Measurements from ENCODE around the gene EGFR. TPM values are rescaled to one million over a fixed set of nuclear protein-coding genes. Genes with fewer than 3 reads are reported as not detected.

Gene EGFR
- total RNA-seq, 1 donor from 2014 or later: 62.7 TPM

- no peaks in the 10 kb centered on the region for H3K36me3 ChIP-seq
- H3K4me1 ChIP-seq: no peaks in the 10 kb centered on the region
- ATAC-seq (peak in 1 of 2 donors; percentile 42), DNase-seq (no peak)
- H3K4me3 ChIP-seq: no peak overlapping the region
- intact Hi-C loops (cut with DNase I): no loop called here
- H3K9me3 ChIP-seq: no peaks in the 10 kb centered on the region
- no peaks in the 10 kb centered on the region for H3K27me3 ChIP-seq (ENCODE audit: low read depth)
- TF ChIP-seq CTCF (IDR thresholded peaks at IDR 0.05): no peak
- no peak overlapping the region for H3K27ac ChIP-seq
Measured at GRCh38 chr7:55245271-55245723, 226.5 kb downstream of the EGFR start.

DNA sequence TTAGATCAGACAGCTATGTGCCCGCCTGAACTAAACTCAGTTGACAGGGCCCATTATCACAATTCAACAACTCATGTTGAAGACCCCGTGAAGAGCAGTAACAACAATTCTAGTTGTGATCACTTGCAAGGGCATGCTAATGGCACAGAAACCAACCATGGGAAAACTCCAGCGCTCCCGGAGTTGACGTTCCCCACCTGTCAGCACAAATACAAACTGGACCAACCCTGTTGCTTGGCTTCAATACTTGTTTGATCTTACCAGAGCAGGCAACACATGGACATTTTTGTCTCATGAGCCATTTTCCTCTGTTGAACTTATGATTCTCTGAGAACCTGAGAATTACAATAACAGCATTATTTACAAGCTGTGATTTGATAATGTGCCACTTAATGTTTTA lies 227.4 kb downstream of the EGFR start:
- H3K27me3 ChIP-seq (ENCODE audit: low read depth): no peaks in the 10 kb centered on the region
- H3K9me3 ChIP-seq: no peaks in the 10 kb centered on the region
- ATAC-seq (no peak), DNase-seq (no peak)
- intact Hi-C loops (cut with DNase I): no loop called here
- no peak for TF ChIP-seq CTCF (IDR thresholded peaks at IDR 0.05)
- H3K36me3 ChIP-seq: no peaks in the 10 kb centered on the region
- H3K4me3 ChIP-seq: no peak overlapping the region
- no peak overlapping the region for H3K27ac ChIP-seq
- no peaks in the 10 kb centered on the region for H3K4me1 ChIP-seq

DNA sequence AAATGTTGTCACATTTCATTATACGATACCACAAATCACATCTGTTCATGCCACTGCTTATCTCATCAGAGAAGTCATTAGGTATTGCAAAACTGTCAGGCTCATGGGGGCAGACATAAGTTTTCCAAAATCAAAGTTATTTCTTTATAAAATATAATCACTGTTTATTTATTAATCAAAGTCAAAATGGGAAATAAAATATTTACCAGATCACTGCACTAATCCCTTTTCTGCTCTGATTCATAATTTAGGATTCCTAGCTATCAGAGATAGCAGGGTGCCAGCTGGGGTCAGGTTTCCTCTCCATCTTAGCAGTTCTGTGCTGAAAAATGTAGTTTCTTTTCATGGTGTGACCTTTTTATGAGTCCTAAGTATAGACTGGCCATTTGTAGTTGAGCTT lies 228.6 kb downstream of the EGFR start:
- Histone ChIP-seq H3K36me3 (no peaks in the 10 kb centered on the region), H3K27ac (no peak overlapping the region), H3K4me3 (no peak overlapping the region), H3K4me1 (no peaks in the 10 kb centered on the region), H3K27me3 (ENCODE audit: low read depth) (no peaks in the 10 kb centered on the region), H3K9me3 (no peaks in the 10 kb centered on the region)
- DNase-seq: no peak
- ATAC-seq: no peak
- intact Hi-C loops (cut with DNase I): no loop called here
- no peak for TF ChIP-seq CTCF (IDR thresholded peaks at IDR 0.05)

DNA sequence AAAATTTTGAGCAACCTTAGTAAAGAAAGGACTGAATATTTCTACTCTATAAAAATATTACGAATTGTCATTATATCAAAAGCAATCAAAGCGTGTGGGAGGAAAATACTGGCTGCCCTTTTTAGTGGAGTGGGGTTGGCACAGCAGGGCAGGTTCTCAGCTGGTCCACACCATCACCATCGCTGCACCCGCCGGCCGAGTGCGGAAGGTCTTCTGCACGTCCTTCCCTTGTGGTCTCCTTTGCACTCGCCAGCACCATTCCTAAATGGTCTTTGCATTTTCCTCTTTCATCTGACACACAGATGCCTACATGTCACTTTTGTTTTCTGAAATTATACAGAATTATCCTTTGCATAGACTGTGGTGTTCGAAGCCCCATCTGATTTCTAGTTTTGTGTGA lies 229.7 kb downstream of the EGFR start:
- no peak for TF ChIP-seq CTCF (IDR thresholded peaks at IDR 0.05)
- H3K4me1 ChIP-seq: no peaks in the 10 kb centered on the region
- H3K9me3 ChIP-seq: no peaks in the 10 kb centered on the region
- H3K27me3 ChIP-seq (ENCODE audit: low read depth): no peaks in the 10 kb centered on the region
- H3K4me3 ChIP-seq: no peak overlapping the region
- no peaks in the 10 kb centered on the region for H3K36me3 ChIP-seq
- no peak for ATAC-seq
- intact Hi-C loops (cut with DNase I): no loop called here
- DNase-seq: no peak
- no peak overlapping the region for H3K27ac ChIP-seq

- DNase-seq (no peak), ATAC-seq (peak; percentile 83 to 89)
- Histone ChIP-seq H3K36me3 (no peaks in the 10 kb centered on the region), H3K4me3 (no peak overlapping the region), H3K27ac (no peak overlapping the region), H3K27me3 (ENCODE audit: low read depth) (peaks cover 8% of the 10 kb centered on the region), H3K9me3 (no peaks in the 10 kb centered on the region), H3K4me1 (peaks cover 4% of the 10 kb centered on the region)
- TF ChIP-seq CTCF (IDR thresholded peaks at IDR 0.05): no peak
- intact Hi-C loops (cut with DNase I): no loop called here
Measured at GRCh38 chr7:55249332-55249731, 230.5 kb downstream of the EGFR start.

GRCh38 chr7:55250313-55250712 lies 231.5 kb downstream of the EGFR start:
- H3K27ac ChIP-seq: no peak overlapping the region
- ATAC-seq: no peak
- peaks cover 11% of the 10 kb centered on the region for H3K27me3 ChIP-seq (ENCODE audit: low read depth)
- no peak overlapping the region for H3K4me3 ChIP-seq
- peak; percentile 47 for TF ChIP-seq CTCF (IDR thresholded peaks at IDR 0.05)
- H3K9me3 ChIP-seq: no peaks in the 10 kb centered on the region
- DNase-seq: no peak
- H3K4me1 ChIP-seq: peaks cover 8% of the 10 kb centered on the region
- intact Hi-C loops (cut with DNase I): loop anchor here (10.0 kb wide), 1 partner anchor 476 kb away; no protein-coding TSS in a partner anchor
- no peaks in the 10 kb centered on the region for H3K36me3 ChIP-seq
